ENCODE data around the gene XNDC1N.
"Not testable (repeated sequence)": the region's sequence is repeated elsewhere in the genome, so short reads cannot be mapped to it uniquely, and the experiment has no call there.

Gene XNDC1N

DNA sequence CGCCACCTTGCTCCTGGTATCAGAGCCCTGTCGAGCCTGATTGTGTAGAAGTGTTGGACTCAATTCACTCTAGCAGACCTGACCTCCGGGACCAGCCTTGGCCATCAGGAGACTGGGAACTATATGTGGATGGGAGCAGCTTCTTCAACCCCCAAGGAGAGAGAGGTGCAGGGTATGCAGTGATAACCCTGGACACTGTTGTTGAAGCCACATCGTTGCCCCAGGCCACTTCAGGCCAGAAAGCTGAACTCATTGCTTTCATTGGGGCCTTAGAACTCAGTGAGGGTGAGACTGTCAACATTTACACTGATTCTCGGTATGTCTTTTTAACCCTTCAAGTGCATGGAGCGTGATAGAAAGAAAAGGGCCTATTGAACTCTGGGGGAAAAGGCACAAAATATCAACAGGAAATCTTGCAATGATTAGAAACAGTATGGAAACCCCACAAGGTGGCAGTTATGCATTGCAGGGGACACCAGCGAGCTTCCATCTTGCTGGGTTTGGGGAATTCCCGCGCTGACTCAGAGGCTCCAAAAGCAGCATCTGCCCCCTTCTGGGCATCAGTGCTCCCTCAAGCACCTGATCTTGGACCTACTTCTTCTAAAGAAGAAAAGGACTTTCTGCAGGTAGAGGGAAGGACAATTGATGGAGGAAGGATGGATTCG, 16.9 kb downstream of the XNDC1N start:
- not testable (repeated sequence) for H3K9me3 Mint-ChIP-seq, ATAC-seq, H3K27me3 Mint-ChIP-seq, H3K4me3 Mint-ChIP-seq
- H3K36me3 Mint-ChIP-seq, result peaks cover 48% of the 10 kb centered on the region
- H3K27ac Mint-ChIP-seq, result peak overlapping the region; percentile 75
- peaks cover 11% of the 10 kb centered on the region for H3K4me1 Mint-ChIP-seq

DNA sequence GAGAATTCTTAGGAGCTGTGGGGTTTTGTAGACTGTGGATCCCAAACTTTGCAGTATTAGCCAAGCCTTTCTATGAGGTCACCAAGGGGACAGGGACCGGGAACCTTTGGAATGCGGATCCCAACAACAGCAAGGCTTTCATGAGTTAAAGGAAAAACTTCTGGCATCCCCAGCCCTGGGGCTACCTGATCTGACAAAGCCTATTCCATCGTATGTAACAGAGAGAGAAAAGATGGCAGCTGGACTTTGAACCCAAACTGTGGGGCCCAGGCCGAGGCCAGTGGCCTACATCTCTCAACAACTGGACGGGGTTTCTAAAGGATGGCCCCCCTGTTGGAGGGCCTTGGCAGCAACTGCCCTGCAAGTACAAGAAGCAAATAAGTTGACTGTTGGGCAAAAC, 17.6 kb downstream of the XNDC1N start:
- ATAC-seq, H3K9me3 Mint-ChIP-seq: not testable (repeated sequence)

DNA sequence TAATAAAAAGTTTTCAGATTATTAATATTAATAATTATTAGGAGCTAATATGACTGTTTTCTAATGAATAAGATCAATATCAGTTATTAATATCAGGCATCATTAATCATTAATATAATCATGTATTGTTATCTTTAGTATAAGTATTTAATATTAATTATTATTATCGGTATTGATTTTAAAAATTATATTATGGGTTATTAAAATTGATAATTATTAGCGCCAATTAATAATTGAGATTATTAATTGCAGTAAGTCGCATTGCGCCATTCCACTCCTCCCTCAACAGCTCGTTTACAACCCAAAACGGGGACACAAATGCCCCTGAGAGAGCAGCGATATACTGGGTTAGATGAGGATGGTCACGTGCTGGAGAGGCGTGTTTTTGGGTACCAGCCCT, 20.2 kb downstream of the XNDC1N start:
- Mint-ChIP-seq H3K27me3 (no peaks in the 10 kb centered on the region), H3K36me3 (peaks cover 36% of the 10 kb centered on the region), H3K4me1 (peaks cover 11% of the 10 kb centered on the region), H3K27ac (no peak overlapping the region), H3K4me3 (no peak overlapping the region), H3K9me3 (no peaks in the 10 kb centered on the region)
- no peak for ATAC-seq

More for the DNA sequence above, 17.6 kb downstream of the XNDC1N start:
- Mint-ChIP-seq H3K27ac (peak overlapping the region; percentile 75), H3K4me1 (peaks cover 11% of the 10 kb centered on the region), H3K36me3 (peaks cover 41% of the 10 kb centered on the region)
- not testable (repeated sequence) for H3K27me3 Mint-ChIP-seq, H3K4me3 Mint-ChIP-seq

DNA sequence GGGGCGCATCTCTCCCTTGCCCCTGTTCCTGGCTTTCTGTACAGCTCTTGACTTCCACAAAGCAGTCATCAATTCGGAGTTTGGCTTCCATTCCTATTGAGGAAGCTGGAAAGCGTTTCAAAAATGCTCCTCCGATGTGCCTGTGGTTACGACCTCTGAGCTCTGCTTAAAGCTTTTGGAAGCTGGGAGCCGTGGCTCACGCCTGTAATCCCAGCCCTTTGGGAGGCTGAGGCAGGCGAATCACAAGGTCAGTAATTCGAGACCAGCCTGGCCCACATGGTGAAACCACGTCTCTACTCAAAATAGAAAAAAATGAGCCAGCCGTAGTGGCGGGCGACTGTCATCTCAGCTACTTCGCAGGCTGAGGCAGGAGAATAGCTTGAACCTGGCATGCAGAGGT, 27.3 kb downstream of the XNDC1N start:
- not testable (repeated sequence) for ATAC-seq, H3K4me3 Mint-ChIP-seq, H3K27me3 Mint-ChIP-seq, H3K9me3 Mint-ChIP-seq, H3K4me1 Mint-ChIP-seq, H3K27ac Mint-ChIP-seq
- H3K36me3 Mint-ChIP-seq, result peaks cover 50% of the 10 kb centered on the region

DNA sequence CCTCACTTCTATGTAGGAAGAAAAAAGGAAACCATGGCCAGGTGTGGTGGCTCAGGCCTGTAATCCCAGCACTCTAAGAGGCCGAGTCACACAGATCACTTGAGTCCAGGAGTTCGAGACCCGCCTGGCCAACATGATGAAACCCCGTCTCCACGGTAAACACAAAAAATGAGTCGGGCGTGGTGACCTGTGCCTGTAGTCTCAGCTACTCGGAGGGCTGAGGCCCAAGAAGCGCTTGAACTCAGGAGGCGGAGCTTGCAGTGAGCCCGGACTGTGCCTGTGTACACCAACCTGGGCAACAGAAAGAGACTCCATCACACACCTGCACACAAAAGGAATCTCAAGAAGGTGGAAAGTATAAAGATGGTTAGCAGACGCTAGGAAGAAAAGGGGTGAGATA, 32.4 kb downstream of the XNDC1N start:
- ATAC-seq, result no peak
- Mint-ChIP-seq H3K36me3 (peaks cover 45% of the 10 kb centered on the region), H3K4me1 (no peaks in the 10 kb centered on the region), H3K27ac (no peak overlapping the region), H3K9me3 (peaks cover 3% of the 10 kb centered on the region), H3K27me3 (no peaks in the 10 kb centered on the region), H3K4me3 (no peak overlapping the region)

DNA sequence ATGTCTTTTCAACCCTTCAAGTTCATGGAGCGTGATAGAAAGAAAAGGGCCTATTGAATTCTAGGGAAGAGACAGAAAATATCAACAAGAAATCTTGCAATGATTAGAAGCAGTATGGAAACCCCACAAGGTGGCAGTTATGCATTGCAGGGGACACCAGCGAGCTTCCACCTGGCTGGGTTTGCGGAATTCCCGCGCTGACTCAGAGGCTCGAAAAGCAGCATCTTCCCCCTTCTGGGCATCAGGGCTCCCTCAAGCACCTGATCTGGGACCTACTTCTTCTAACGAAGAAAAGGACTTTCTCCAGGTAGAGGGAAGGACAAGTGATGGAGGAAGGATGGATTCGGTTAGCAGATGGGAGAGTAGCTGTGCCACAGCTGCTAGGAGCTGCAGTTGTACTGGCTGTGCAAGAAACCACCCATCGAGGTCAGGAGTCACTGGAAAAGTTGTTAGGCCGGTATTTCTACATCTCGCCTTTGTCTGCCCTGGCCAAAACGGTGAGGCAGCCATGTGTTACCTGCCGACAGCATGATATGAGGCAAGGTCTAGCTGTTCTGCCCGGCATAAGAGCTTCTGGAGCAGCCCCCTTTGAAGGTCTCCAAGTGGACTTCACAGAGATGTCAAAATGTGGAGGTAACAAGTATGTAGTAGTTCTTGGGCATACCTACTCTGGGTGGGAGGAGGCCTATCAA, 39.1 kb downstream of the XNDC1N start:
- not testable (repeated sequence) for ATAC-seq, H3K9me3 Mint-ChIP-seq, H3K4me3 Mint-ChIP-seq, H3K27me3 Mint-ChIP-seq, H3K27ac Mint-ChIP-seq, H3K4me1 Mint-ChIP-seq
- peaks cover 11% of the 10 kb centered on the region for H3K36me3 Mint-ChIP-seq

DNA sequence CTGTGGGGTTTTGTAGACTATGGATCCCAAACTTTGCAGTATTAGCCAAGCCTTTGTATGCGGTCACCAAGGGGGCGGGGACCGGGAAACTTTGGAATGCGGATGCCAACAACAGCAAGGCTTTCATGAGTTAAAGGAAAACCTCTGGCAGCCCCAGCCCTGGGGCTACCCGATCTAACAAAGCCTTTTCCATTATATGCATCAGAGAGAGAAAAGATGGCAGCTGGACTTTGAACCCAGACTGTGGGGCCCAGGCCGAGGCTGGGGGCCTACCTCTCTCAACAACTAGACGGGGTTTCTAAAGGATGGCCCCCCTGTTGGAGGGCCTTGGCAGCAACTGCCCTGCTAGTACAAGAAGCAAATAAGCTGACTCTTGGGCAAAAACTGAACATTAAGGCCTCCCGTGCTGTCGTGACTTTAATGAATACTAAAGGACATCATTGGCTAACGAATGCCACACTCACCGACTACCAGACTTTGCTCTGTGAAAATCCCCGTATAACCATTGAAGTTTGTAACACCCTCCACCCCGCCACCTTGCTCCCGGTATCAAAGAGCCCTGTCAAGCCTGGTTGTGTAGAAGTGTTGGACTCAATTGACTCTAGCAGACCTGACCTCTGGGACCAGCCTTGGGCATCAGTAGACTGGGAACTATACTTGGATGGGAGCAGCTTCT, 39.9 kb downstream of the XNDC1N start:
- H3K4me1 Mint-ChIP-seq, ATAC-seq, H3K4me3 Mint-ChIP-seq, H3K9me3 Mint-ChIP-seq, H3K27me3 Mint-ChIP-seq, H3K27ac Mint-ChIP-seq, H3K36me3 Mint-ChIP-seq: not testable (repeated sequence)

DNA sequence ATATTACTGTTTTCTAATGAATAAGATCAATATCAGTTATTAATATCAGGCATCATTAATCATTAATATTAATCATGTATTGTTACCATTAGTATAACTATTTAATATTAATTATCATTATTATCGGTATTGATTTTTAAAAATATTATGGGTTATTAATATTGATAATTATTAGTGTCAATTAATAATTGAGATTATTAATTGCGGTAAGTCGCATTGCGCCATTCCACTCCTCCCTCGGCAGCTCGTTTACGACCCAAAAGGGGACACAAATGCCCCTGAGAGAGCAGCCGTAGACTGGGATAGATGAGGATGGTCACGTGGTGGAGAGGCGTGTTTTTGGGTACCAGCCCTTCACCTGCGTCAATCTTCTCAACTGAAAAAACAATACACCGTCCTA, 42.6 kb downstream of the XNDC1N start:
- not testable (repeated sequence) for H3K4me1 Mint-ChIP-seq, H3K4me3 Mint-ChIP-seq, H3K36me3 Mint-ChIP-seq, H3K27me3 Mint-ChIP-seq, ATAC-seq, H3K27ac Mint-ChIP-seq, H3K9me3 Mint-ChIP-seq
